Activated T-cell treated with anti-CD3 and anti-CD28 coated beads for 1 hour (primary cell): ENCODE measurements around the gene SPINK2.

Experiments used
- DNase-seq: peaks from one replicate; pipeline ENCODE4 v3.0.0-alpha.2; 2020; ENCODE audit warnings: low read depth

The SPINK2 gene

DNA sequence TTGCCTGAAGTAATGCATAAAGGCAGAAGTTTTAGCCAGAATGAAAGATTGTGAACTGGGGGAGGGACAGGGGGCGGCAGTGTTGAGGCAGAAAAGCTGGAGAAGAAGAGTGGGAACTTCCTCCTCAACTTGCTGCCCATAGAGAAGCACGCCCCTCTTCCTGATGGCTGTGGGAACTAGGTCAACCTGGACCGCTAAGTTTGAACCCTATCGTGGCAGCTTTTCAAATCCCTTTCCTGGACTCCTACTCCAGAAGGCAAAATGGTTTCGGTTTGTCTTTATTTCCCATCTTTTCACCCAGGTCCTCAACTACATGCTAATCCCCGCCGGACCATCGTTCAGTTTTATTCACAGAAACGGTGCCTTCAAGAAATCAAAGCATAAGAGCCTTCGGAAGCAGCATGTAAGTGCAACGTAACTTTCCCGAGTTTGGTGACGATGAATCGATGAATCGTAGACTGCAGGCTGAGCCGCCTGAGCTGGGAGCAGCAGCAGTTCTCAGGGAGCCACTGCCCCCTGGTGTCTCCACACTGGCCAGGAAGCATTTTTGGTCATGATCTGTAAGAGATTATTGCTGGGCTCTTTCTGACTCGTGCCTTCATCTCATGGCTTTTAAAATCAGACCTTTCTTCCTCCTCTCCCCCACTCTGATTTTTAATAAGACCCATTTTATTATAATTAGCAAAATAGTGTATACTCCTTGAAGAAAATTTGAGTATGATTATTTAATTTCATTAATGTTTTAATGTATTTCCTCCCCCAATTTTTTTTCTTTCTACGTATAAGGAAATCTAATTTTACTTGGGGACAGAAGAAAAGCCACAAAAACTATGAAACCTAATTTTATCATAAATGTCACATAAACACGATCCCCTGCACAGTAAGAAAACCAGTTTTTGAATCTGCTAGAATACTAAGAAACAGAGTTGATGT lies 21.4 kb downstream of the SPINK2 start:
- DNase-seq: peak; percentile 65

DNA sequence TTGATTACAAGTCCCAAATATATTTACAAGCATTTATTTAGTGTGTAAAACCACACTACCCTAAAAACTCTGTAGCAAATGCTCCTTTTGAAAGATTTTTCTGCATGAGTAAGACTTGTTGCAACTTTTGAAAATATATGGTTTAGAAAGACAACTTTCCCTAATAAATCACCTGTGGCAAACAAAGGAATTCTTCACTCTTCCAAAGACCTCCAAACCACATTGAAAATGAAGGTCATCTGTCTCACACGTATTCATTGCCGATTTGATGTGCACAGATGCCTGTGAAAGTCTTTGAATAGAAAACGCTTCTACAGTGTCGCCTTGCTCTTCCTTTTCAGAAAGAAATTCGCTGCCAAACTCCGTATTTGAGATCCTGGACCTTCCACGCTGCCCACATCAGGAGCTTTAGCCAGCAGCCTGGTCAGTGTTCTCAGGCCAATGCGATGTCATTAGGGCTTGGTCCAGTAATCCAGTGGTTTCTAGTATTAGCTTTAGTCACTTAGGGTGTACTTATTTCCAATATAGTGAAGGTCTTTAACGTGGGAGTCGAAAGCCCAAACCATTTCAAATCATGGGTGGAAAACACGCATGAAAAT lies 22.2 kb downstream of the SPINK2 start:
- no peak for DNase-seq

DNA sequence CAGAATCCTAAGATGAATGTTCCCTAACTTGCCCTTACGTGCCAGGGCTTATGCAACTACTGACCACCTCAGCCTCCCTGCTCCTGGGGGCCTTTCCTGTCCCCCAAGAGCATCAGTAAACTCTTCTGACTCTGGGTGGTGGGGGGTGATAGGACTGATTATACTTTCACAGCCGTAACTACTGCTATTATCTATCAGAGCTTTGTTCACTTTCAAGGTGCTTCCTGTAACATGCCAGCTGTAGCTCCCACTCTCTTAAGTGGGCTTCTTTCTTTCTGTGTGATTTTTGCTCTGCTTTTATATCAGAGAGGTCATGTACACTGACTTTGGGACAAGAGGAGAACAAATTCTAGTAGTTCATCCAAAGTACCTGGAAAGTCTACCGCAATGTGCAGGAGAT lies 25.3 kb downstream of the SPINK2 start:
- DNase-seq: no peak

DNA sequence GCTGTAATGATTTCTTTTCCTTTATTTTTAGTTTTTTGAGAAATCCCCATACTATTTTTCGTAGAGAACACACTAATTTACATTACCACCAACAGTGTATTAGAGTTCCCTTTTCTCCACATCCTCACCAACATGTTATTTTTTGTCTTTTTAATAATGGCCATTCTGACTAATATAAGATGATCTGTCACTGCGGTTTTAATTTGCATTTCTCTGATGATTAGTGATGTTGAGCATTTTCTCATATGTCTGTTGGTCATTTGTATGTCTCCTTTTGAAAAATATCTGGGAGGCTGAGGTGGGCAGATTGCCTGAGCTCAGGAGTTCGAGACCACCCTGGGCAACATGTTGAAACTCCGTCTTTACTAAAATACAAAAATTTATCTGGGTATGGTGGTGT lies 30.2 kb downstream of the SPINK2 start:
- no peak for DNase-seq

GRCh38 chr4:56790691-56791091 lies 30.8 kb downstream of the SPINK2 start:
- no peak for DNase-seq

DNA sequence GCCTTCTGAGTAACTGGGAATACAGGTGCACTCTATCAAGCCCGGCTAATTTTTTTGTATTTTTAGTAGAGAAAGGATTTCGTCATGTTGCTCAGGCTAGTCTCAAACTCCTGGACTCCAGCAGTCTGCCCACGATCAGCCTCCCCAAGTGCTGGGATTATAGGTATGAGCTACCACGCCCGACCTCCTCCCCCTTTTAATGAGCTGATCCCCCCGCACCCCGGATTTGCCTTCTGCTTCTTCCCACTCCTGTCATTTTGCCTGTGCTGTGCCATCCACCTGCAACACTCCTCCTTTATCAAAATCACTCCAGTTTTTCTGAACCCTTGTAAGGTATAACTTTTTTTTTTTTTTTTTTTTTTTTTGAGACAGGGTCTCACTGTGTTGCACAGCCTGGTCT lies 33.4 kb downstream of the SPINK2 start:
- DNase-seq: no peak

- no peak for DNase-seq
These were observed 34.1 kb downstream of the SPINK2 start for GRCh38 chr4:56787380-56787779.

GRCh38 chr4:56786955-56787354 lies 34.5 kb downstream of the SPINK2 start:
- DNase-seq: no peak

DNA sequence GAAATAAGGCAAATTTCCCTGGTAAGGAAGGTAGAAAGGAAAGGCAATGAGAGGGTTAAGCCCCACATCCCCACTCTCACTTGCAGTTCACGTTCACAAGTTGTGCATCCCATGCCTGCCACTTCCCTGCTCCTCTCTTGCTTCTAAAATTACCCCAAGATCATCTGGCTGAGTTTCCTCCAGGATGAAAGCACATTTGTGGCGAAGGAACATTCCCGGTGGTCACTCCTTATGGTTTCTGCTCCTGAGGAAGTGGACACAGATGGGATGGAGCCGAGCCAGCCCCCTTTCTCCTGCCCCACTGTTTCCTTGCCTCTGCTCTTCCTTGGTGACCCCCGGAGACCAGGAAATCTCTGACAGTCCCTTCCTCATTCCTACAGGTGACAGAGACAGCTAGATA lies 37.5 kb downstream of the SPINK2 start:
- DNase-seq: no peak

DNA sequence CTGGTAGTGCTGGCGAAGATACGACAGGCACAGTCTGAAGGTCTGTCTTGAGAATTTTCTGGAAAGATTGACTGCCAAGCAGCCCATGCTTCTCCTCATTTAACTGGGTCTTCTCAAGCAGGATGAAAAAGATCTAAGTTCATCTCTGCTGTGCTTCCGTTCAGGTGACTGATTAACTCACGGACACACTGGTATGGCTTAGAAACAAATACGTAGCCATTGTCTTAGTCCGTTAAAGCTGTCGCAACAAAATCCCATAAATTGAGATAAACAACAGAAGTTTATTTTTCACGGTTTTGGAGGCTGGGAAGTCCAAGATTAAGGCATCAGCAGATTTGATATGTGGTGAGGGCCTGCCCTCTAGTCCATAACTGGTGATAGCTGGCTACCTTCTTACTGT lies 39.5 kb downstream of the SPINK2 start:
- no peak for DNase-seq

- no peak for DNase-seq
These were observed 48.2 kb downstream of the SPINK2 start for GRCh38 chr4:56773346-56773745.

GRCh38 chr4:56772134-56772533 lies 49.4 kb downstream of the SPINK2 start:
- no peak for DNase-seq

- no peak for DNase-seq
These were observed 52.7 kb downstream of the SPINK2 start for GRCh38 chr4:56768763-56769162.

- DNase-seq: no peak
These were observed 53.2 kb downstream of the SPINK2 start for GRCh38 chr4:56768316-56768715.

- no peak for DNase-seq
These were observed 53.9 kb downstream of the SPINK2 start for GRCh38 chr4:56767567-56767966.

GRCh38 chr4:56764775-56765174 lies 56.7 kb downstream of the SPINK2 start:
- no peak for DNase-seq

DNA sequence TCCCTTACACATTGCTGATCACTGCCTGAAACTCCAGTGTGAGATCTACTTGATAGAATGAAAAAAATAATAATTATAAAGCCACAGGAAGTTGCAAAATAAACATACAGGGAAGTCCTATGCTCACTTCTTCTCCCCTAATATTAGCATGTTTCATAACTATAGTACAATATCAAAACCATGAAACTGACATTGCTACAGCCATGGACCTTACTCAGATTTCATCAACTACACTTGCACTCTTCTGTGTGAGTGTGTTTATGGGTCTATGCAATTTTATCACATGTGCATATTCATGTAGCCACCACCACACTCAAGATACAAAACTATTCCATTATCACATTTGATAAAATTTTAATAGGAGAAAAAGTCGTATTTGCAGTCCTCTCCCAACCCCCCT lies 57.3 kb downstream of the SPINK2 start:
- no peak for DNase-seq

- DNase-seq: no peak
These were observed 58.8 kb downstream of the SPINK2 start for GRCh38 chr4:56762484-56763250.

GRCh38 chr4:56760183-56760582 lies 61.3 kb downstream of the SPINK2 start:
- no peak for DNase-seq
